ENCODE data around the gene DNAJB9. TPM values are rescaled to one million over a fixed set of nuclear protein-coding genes. Genes with fewer than 3 reads are reported as not detected.

DNAJB9 gene
- polyA plus RNA-seq, 2 of the 4 experiments (the other 2 are of a cell fraction), result 14.8 to 16.2 TPM

DNA sequence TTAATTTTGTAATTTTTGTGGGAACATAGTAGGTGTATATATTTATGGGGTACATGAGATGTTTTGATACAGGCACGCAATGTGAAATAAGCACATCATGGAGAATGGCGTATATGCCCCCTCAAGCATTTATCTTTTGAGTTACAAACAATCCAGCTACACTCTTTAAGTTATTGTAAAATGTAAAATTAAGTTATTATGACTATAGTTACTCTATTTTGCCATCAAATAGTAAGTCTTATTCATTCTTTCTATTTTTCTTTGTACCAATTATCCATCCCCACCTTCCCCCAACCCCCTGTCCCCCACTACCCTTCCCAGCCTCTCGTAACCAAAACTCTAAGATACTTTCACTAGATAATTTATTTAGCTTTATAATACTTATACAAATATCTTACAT is 36.0 kb upstream of the DNAJB9 start:
- no peak overlapping the region for H3K27ac ChIP-seq
- H3K4me3 ChIP-seq, result no peak overlapping the region
- TF ChIP-seq RARB (CRISPR knock-in tag; IDR thresholded peaks at IDR 0.05), result no peak
- TF ChIP-seq, protein P1, sequence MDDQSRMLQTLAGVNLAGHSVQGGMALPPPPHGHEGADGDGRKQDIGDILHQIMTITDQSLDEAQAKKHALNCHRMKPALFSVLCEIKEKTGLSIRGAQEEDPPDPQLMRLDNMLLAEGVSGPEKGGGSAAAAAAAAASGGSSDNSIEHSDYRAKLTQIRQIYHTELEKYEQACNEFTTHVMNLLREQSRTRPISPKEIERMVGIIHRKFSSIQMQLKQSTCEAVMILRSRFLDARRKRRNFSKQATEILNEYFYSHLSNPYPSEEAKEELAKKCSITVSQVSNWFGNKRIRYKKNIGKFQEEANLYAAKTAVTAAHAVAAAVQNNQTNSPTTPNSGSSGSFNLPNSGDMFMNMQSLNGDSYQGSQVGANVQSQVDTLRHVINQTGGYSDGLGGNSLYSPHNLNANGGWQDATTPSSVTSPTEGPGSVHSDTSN (IDR thresholded peaks at IDR 0.05), result no peak
- TF ChIP-seq CBX2 (IDR thresholded peaks at IDR 0.05; ENCODE audit: borderline replicate concordance, low read depth), result no peak
- TF ChIP-seq PHF8 (IDR thresholded peaks at IDR 0.05; ENCODE audit: borderline replicate concordance, low read depth), result no peak
- TF ChIP-seq FOSB (CRISPR knock-in tag; IDR thresholded peaks at IDR 0.05), result no peak
- no peak for TF ChIP-seq KDM1A (IDR thresholded peaks at IDR 0.05; ENCODE audit: low read depth)
- TF ChIP-seq RAD21 (conservative IDR thresholded peaks at IDR 0.05 in 1 of 2, IDR thresholded peaks at IDR 0.05 in 1 of 2), result no peak
- no peak for TF ChIP-seq ZFP36 (IDR thresholded peaks at IDR 0.05; ENCODE audit: borderline replicate concordance, partially characterized antibody)
- no peak for TF ChIP-seq TFCP2L1 (CRISPR knock-in tag; IDR thresholded peaks at IDR 0.05)
- TF ChIP-seq, protein P2, sequence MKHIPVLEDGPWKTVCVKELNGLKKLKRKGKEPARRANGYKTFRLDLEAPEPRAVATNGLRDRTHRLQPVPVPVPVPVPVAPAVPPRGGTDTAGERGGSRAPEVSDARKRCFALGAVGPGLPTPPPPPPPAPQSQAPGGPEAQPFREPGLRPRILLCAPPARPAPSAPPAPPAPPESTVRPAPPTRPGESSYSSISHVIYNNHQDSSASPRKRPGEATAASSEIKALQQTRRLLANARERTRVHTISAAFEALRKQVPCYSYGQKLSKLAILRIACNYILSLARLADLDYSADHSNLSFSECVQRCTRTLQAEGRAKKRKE (CRISPR knock-in tag; IDR thresholded peaks at IDR 0.05; ENCODE audit: low read depth), result no peak
- no peak for TF ChIP-seq JUNB (IDR thresholded peaks at IDR 0.05)
- no peak for TF ChIP-seq RCOR1 (IDR thresholded peaks at IDR 0.05; ENCODE audit: low read depth, low read length)
- TF ChIP-seq HOXA7 (CRISPR knock-in tag; IDR thresholded peaks at IDR 0.05), result no peak
- TF ChIP-seq MAZ (IDR thresholded peaks at IDR 0.05; ENCODE audit: borderline replicate concordance, low read depth, low read length), result no peak
- TF ChIP-seq ESRRA (IDR thresholded peaks at IDR 0.05; ENCODE audit: borderline replicate concordance, low read length), result no peak
- no peak for TF ChIP-seq HEYL (CRISPR knock-in tag; IDR thresholded peaks at IDR 0.05)
- H3K9me3 ChIP-seq, result no peaks in the 10 kb centered on the region
- no peak for DNase-seq (ENCODE audit: low read depth in 1 of 2, low spot score in 1 of 2)
- ATAC-seq, result no peak
- WGBS (ENCODE audit: missing lambda C conversion rate), result 80% methylated on average over 3 of the region's 3 CpGs
- no peak for FAIRE-seq
- ChIA-PET CTCF (interaction anchor here (1.0 kb wide), 1 partner anchor 14 kb away, joined by 3 read pairs; no protein-coding TSS in a partner anchor), POLR2A (no interaction called here)
- H3K4me2 ChIP-seq, result no peak overlapping the region
- no peaks in the 10 kb centered on the region for H3K4me1 ChIP-seq

DNA sequence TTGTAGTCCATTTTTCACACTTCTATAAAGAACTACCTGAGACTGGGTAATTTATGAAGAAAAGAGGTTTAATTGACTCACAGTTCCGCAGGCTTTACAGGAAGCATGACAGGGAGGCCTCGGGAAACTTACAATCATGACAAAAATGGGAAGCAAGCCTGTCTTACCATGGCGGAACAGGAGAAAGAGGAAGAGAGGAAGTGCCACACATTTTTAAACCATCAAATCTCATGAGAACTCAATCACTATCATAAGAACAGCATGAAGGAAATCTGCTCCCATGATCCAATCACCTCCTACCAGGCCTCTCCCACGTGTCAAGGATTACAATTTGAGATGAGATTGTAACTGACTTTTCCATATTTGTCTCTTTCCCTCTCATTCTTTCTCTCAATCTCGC is 34.4 kb upstream of the DNAJB9 start:
- ChIA-PET CTCF (no interaction called here), POLR2A (no interaction called here)
- ATAC-seq, result no peak
- no peak for TF ChIP-seq RARB (CRISPR knock-in tag; IDR thresholded peaks at IDR 0.05)
- no peak for TF ChIP-seq MYC (IDR thresholded peaks at IDR 0.05; ENCODE audit: borderline replicate concordance, low read length)
- TF ChIP-seq, protein P3, sequence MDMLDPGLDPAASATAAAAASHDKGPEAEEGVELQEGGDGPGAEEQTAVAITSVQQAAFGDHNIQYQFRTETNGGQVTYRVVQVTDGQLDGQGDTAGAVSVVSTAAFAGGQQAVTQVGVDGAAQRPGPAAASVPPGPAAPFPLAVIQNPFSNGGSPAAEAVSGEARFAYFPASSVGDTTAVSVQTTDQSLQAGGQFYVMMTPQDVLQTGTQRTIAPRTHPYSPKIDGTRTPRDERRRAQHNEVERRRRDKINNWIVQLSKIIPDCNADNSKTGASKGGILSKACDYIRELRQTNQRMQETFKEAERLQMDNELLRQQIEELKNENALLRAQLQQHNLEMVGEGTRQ (IDR thresholded peaks at IDR 0.05), result no peak
- TF ChIP-seq, protein P4, sequence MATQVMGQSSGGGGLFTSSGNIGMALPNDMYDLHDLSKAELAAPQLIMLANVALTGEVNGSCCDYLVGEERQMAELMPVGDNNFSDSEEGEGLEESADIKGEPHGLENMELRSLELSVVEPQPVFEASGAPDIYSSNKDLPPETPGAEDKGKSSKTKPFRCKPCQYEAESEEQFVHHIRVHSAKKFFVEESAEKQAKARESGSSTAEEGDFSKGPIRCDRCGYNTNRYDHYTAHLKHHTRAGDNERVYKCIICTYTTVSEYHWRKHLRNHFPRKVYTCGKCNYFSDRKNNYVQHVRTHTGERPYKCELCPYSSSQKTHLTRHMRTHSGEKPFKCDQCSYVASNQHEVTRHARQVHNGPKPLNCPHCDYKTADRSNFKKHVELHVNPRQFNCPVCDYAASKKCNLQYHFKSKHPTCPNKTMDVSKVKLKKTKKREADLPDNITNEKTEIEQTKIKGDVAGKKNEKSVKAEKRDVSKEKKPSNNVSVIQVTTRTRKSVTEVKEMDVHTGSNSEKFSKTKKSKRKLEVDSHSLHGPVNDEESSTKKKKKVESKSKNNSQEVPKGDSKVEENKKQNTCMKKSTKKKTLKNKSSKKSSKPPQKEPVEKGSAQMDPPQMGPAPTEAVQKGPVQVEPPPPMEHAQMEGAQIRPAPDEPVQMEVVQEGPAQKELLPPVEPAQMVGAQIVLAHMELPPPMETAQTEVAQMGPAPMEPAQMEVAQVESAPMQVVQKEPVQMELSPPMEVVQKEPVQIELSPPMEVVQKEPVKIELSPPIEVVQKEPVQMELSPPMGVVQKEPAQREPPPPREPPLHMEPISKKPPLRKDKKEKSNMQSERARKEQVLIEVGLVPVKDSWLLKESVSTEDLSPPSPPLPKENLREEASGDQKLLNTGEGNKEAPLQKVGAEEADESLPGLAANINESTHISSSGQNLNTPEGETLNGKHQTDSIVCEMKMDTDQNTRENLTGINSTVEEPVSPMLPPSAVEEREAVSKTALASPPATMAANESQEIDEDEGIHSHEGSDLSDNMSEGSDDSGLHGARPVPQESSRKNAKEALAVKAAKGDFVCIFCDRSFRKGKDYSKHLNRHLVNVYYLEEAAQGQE (IDR thresholded peaks at IDR 0.05), result no peak
- TF ChIP-seq KDM5A (IDR thresholded peaks at IDR 0.05), result no peak
- no peak for TF ChIP-seq POLR2A (IDR thresholded peaks at IDR 0.05; ENCODE audit: low read length)
- TF ChIP-seq, protein P5, sequence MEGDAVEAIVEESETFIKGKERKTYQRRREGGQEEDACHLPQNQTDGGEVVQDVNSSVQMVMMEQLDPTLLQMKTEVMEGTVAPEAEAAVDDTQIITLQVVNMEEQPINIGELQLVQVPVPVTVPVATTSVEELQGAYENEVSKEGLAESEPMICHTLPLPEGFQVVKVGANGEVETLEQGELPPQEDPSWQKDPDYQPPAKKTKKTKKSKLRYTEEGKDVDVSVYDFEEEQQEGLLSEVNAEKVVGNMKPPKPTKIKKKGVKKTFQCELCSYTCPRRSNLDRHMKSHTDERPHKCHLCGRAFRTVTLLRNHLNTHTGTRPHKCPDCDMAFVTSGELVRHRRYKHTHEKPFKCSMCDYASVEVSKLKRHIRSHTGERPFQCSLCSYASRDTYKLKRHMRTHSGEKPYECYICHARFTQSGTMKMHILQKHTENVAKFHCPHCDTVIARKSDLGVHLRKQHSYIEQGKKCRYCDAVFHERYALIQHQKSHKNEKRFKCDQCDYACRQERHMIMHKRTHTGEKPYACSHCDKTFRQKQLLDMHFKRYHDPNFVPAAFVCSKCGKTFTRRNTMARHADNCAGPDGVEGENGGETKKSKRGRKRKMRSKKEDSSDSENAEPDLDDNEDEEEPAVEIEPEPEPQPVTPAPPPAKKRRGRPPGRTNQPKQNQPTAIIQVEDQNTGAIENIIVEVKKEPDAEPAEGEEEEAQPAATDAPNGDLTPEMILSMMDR (IDR thresholded peaks at IDR 0.05), result no peak
- no peak for TF ChIP-seq EHF (CRISPR knock-in tag; IDR thresholded peaks at IDR 0.05)
- TF ChIP-seq EP300 (IDR thresholded peaks at IDR 0.05), result no peak
- no peak for TF ChIP-seq PHF8 (IDR thresholded peaks at IDR 0.05; ENCODE audit: borderline replicate concordance, low read depth)
- Histone ChIP-seq H3K4me3 (no peak overlapping the region), H3K9me3 (no peaks in the 10 kb centered on the region), H3K27ac (no peak overlapping the region), H3K4me2 (no peak overlapping the region), H3K4me1 (no peaks in the 10 kb centered on the region)
- FAIRE-seq, result no peak
- WGBS (ENCODE audit: missing lambda C conversion rate), result 65% methylated on average over 5 of the region's 5 CpGs
- no peak for DNase-seq (ENCODE audit: low read depth in 1 of 2, low spot score in 1 of 2)
